SK-N-SH treated with all-trans-retinoic acid at 6 μM for 48 hours (cell line): ENCODE data around the gene QRICH2.

Experiments
- ATAC-seq: fragments of 200-7000 bp; cut with Tn5 transposase; 3 replicates; pipeline ENCODE4 v1.9.1; 2020; ENCODE audit warnings: mild to moderate bottlenecking, moderate library complexity
- ARNTL ChIP-seq: fragments of 450-650 bp; formaldehyde crosslinking; IDR thresholded peaks from 2 replicates; pipeline ENCODE4 v1.5.0; 2020; ENCODE audit warnings: low read depth, mild to moderate bottlenecking, moderate library complexity, borderline replicate concordance
- BACH2 ChIP-seq: fragments of 250-450 bp; sonication (Bioruptor Pico); IDR thresholded peaks from 2 replicates; pipeline ENCODE4 v1.9.0; 2021; ENCODE audit warnings: mild to moderate bottlenecking, borderline replicate concordance
- CSDC2 ChIP-seq: fragments of 250-450 bp; sonication (Bioruptor Pico); IDR thresholded peaks from 2 replicates; pipeline ENCODE4 v1.5.0; 2020; ENCODE audit warnings: mild to moderate bottlenecking, moderate library complexity
- ESRRG ChIP-seq: fragments of 250-450 bp; sonication (Bioruptor Pico); IDR thresholded peaks from 2 replicates; pipeline ENCODE4 v1.6.1; 2021; ENCODE audit warnings: mild to moderate bottlenecking
- GLIS3 ChIP-seq: fragments of 250-450 bp; sonication (Bioruptor Pico); IDR thresholded peaks from 2 replicates; pipeline ENCODE4 v1.5.0; 2020; ENCODE audit warnings: mild to moderate bottlenecking, moderate library complexity
- ISL1 ChIP-seq: fragments of 250-450 bp; sonication (Bioruptor Pico); IDR thresholded peaks from 2 replicates; pipeline ENCODE4 v2.1.2; 2022; ENCODE audit warnings: mild to moderate bottlenecking, moderate library complexity
- OSR1 ChIP-seq: fragments of 250-450 bp; sonication (Bioruptor Pico); IDR thresholded peaks from 2 replicates; pipeline ENCODE4 v1.8.0; 2022; ENCODE audit warnings: moderate library complexity, mild to moderate bottlenecking, inconsistent platforms
- RARB ChIP-seq: fragments of 250-450 bp; sonication (Bioruptor Pico); IDR thresholded peaks from 2 replicates; pipeline ENCODE4 v1.8.0; 2021; ENCODE audit warnings: mild to moderate bottlenecking, moderate library complexity
- SNAI2 ChIP-seq: fragments of 250-450 bp; sonication (Bioruptor Pico); IDR thresholded peaks from 2 replicates; pipeline ENCODE4 v1.5.0; 2020; ENCODE audit warnings: mild to moderate bottlenecking, moderate library complexity
- TCF4 ChIP-seq: fragments of 250-450 bp; sonication (Bioruptor Pico); IDR thresholded peaks from 2 replicates; pipeline ENCODE4 v1.8.0; 2021; ENCODE audit warnings: mild to moderate bottlenecking, moderate library complexity, borderline replicate concordance
- TOX ChIP-seq: fragments of 250-450 bp; sonication (Bioruptor Pico); IDR thresholded peaks from 2 replicates; pipeline ENCODE4 v1.8.0; 2021; ENCODE audit warnings: mild to moderate bottlenecking, moderate library complexity, borderline replicate concordance
- ZC3H10 ChIP-seq: fragments of 250-450 bp; sonication (Bioruptor Pico); IDR thresholded peaks from 2 replicates; pipeline ENCODE4 v1.5.1; 2021; ENCODE audit warnings: mild to moderate bottlenecking, moderate library complexity
- ZFP3 ChIP-seq: fragments of 250-450 bp; sonication (Bioruptor Pico); IDR thresholded peaks from 2 replicates; pipeline ENCODE4 v1.5.0; 2020; ENCODE audit warnings: mild to moderate bottlenecking, moderate library complexity
- ZFP30 ChIP-seq: fragments of 450-650 bp; formaldehyde crosslinking; IDR thresholded peaks from 2 replicates; pipeline ENCODE4 v1.5.0; 2022; ENCODE audit warnings: mild to moderate bottlenecking, moderate library complexity
- ZNF565 ChIP-seq: fragments of 450-650 bp; formaldehyde crosslinking; conservative IDR thresholded peaks from 2 replicates; pipeline ENCODE4 v1.5.0; 2020; ENCODE audit warnings: low read depth, mild to moderate bottlenecking, moderate library complexity
- ZNF70 ChIP-seq: fragments of 450-650 bp; formaldehyde crosslinking; IDR thresholded peaks from 2 replicates; pipeline ENCODE4 v1.5.0; 2020; ENCODE audit warnings: mild to moderate bottlenecking, moderate library complexity
- ZNF8 ChIP-seq: fragments of 450-650 bp; formaldehyde crosslinking; IDR thresholded peaks from 2 replicates; pipeline ENCODE4 v1.5.0; 2020; ENCODE audit warnings: mild to moderate bottlenecking, moderate library complexity
- TF ChIP-seq, protein P1 (sequence below): fragments of 250-450 bp; sonication (Bioruptor Pico); IDR thresholded peaks from 2 replicates; pipeline ENCODE4 v1.8.0; 2020; ENCODE audit warnings: mild to moderate bottlenecking, moderate library complexity, borderline replicate concordance
- TF ChIP-seq, protein P2 (sequence below): fragments of 250-450 bp; sonication (Bioruptor Pico); IDR thresholded peaks from 2 replicates; pipeline ENCODE4 v1.5.0; 2020; ENCODE audit warnings: mild to moderate bottlenecking, moderate library complexity
- TF ChIP-seq, protein P3 (sequence below): fragments of 250-450 bp; sonication (Bioruptor Pico); IDR thresholded peaks from 2 replicates; pipeline ENCODE4 v1.8.0; 2021; ENCODE audit warnings: low read depth, mild to moderate bottlenecking, moderate library complexity, borderline replicate concordance
- TF ChIP-seq, protein P4 (sequence below): fragments of 250-450 bp; sonication (Bioruptor Pico); IDR thresholded peaks from 2 replicates; pipeline ENCODE4 v1.5.1; 2021; ENCODE audit warnings: mild to moderate bottlenecking, moderate library complexity
- TF ChIP-seq, protein P5 (sequence below): fragments of 250-450 bp; sonication (Bioruptor Pico); IDR thresholded peaks from 2 replicates; pipeline ENCODE4 v1.5.1; 2020; ENCODE audit warnings: low read depth, mild to moderate bottlenecking, moderate library complexity

Gene QRICH2

DNA sequence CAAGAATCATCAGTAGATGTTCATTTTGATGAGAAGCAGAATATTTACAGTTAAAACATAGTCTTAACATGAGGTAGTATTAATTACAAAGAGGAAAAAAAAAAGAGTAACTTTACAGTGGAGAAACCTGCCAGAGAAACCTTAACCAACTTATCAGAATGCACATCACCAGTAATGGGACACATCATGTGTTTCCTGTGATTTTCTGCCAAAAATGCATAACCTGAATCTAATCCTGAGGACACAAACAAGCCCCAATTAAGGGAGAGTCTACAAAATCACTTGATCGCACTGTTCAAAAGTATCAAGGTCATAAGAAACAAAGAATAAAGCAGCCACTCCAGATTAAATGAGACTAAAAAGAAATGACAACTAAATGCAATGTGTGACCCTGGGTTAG lies 18.2 kb upstream of the QRICH2 start:
- TF ChIP-seq GLIS3 (no peak), ZNF8 (CRISPR knock-in tag) (no peak), CSDC2 (CRISPR knock-in tag) (no peak)
- TF ChIP-seq, protein P1, sequence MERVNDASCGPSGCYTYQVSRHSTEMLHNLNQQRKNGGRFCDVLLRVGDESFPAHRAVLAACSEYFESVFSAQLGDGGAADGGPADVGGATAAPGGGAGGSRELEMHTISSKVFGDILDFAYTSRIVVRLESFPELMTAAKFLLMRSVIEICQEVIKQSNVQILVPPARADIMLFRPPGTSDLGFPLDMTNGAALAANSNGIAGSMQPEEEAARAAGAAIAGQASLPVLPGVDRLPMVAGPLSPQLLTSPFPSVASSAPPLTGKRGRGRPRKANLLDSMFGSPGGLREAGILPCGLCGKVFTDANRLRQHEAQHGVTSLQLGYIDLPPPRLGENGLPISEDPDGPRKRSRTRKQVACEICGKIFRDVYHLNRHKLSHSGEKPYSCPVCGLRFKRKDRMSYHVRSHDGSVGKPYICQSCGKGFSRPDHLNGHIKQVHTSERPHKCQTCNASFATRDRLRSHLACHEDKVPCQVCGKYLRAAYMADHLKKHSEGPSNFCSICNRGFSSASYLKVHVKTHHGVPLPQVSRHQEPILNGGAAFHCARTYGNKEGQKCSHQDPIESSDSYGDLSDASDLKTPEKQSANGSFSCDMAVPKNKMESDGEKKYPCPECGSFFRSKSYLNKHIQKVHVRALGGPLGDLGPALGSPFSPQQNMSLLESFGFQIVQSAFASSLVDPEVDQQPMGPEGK (CRISPR knock-in tag): no peak
- ATAC-seq: peak; percentile 24; the same call in 1 of the 3 replicates

DNA sequence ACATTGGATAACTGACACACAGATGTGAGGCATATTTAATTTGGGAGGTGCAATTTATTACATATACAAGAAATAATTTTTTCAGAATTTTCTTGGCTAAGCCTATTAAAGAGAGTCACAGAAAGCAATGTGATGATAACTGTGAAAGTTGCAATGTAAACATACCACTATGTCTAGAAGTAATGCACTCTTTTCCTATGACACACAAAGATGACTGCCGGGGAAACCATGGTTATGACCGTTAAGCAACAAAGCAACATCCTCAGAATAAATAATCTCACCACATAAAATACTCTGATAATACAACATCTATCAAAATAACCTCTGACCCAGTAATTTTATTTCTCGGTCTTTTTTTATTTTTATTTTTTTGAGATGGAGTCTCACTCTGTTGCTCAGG lies 10.5 kb upstream of the QRICH2 start:
- TF ChIP-seq ZFP3 (CRISPR knock-in tag): no peak
- no peak for TF ChIP-seq TOX (CRISPR knock-in tag)
- no peak for TF ChIP-seq ISL1 (CRISPR knock-in tag)
- TF ChIP-seq ARNTL (CRISPR knock-in tag): no peak
- no peak for TF ChIP-seq ZC3H10
- TF ChIP-seq, protein P2, sequence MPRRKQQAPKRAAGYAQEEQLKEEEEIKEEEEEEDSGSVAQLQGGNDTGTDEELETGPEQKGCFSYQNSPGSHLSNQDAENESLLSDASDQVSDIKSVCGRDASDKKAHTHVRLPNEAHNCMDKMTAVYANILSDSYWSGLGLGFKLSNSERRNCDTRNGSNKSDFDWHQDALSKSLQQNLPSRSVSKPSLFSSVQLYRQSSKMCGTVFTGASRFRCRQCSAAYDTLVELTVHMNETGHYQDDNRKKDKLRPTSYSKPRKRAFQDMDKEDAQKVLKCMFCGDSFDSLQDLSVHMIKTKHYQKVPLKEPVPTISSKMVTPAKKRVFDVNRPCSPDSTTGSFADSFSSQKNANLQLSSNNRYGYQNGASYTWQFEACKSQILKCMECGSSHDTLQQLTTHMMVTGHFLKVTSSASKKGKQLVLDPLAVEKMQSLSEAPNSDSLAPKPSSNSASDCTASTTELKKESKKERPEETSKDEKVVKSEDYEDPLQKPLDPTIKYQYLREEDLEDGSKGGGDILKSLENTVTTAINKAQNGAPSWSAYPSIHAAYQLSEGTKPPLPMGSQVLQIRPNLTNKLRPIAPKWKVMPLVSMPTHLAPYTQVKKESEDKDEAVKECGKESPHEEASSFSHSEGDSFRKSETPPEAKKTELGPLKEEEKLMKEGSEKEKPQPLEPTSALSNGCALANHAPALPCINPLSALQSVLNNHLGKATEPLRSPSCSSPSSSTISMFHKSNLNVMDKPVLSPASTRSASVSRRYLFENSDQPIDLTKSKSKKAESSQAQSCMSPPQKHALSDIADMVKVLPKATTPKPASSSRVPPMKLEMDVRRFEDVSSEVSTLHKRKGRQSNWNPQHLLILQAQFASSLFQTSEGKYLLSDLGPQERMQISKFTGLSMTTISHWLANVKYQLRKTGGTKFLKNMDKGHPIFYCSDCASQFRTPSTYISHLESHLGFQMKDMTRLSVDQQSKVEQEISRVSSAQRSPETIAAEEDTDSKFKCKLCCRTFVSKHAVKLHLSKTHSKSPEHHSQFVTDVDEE: no peak
- TF ChIP-seq OSR1 (CRISPR knock-in tag): no peak
- no peak for TF ChIP-seq ZNF70 (CRISPR knock-in tag)
- TF ChIP-seq, protein P3, sequence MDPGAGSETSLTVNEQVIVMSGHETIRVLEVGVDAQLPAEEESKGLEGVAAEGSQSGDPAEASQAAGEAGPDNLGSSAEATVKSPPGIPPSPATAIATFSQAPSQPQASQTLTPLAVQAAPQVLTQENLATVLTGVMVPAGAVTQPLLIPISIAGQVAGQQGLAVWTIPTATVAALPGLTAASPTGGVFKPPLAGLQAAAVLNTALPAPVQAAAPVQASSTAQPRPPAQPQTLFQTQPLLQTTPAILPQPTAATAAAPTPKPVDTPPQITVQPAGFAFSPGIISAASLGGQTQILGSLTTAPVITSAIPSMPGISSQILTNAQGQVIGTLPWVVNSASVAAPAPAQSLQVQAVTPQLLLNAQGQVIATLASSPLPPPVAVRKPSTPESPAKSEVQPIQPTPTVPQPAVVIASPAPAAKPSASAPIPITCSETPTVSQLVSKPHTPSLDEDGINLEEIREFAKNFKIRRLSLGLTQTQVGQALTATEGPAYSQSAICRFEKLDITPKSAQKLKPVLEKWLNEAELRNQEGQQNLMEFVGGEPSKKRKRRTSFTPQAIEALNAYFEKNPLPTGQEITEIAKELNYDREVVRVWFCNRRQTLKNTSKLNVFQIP (CRISPR knock-in tag): no peak
- TF ChIP-seq ZNF8 (CRISPR knock-in tag): no peak
- TF ChIP-seq ZFP30 (CRISPR knock-in tag): no peak
- no peak for TF ChIP-seq GLIS3
- no peak for TF ChIP-seq ZNF565
- TF ChIP-seq CSDC2 (CRISPR knock-in tag): no peak
- TF ChIP-seq BACH2 (CRISPR knock-in tag): no peak
- no peak for TF ChIP-seq RARB (CRISPR knock-in tag)
- no peak for TF ChIP-seq ESRRG (CRISPR knock-in tag)
- ATAC-seq: no peak

DNA sequence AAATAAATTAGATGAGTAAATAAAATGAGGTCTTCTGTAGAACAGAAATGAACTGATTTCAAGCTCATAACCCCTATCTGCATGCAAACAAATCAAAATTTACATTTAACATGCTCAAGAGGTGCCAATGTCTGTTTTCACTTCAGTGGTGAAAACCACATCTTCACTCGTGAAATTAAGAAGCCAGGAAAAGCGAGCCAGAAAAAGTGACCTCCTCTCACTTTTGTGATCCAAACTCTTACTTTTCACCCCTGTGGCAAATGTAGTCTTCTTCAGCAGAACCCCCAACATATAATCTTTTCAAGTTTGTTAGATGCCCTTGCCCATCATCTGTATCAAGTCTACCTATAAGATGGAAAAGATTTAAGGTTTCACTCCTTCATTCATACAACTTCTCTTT lies 9.5 kb upstream of the QRICH2 start:
- ATAC-seq: no peak
- TF ChIP-seq, protein P2: no peak
- TF ChIP-seq, protein P4, sequence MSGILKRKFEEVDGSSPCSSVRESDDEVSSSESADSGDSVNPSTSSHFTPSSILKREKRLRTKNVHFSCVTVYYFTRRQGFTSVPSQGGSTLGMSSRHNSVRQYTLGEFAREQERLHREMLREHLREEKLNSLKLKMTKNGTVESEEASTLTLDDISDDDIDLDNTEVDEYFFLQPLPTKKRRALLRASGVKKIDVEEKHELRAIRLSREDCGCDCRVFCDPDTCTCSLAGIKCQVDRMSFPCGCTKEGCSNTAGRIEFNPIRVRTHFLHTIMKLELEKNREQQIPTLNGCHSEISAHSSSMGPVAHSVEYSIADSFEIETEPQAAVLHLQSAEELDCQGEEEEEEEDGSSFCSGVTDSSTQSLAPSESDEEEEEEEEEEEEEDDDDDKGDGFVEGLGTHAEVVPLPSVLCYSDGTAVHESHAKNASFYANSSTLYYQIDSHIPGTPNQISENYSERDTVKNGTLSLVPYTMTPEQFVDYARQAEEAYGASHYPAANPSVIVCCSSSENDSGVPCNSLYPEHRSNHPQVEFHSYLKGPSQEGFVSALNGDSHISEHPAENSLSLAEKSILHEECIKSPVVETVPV: no peak
- TF ChIP-seq GLIS3: no peak
- TF ChIP-seq ISL1 (CRISPR knock-in tag): no peak
- no peak for TF ChIP-seq TCF4
- TF ChIP-seq, protein P5, sequence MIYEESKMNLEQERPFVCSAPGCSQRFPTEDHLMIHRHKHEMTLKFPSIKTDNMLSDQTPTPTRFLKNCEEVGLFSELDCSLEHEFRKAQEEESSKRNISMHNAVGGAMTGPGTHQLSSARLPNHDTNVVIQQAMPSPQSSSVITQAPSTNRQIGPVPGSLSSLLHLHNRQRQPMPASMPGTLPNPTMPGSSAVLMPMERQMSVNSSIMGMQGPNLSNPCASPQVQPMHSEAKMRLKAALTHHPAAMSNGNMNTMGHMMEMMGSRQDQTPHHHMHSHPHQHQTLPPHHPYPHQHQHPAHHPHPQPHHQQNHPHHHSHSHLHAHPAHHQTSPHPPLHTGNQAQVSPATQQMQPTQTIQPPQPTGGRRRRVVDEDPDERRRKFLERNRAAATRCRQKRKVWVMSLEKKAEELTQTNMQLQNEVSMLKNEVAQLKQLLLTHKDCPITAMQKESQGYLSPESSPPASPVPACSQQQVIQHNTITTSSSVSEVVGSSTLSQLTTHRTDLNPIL (CRISPR knock-in tag): no peak
- no peak for TF ChIP-seq ESRRG (CRISPR knock-in tag)
- no peak for TF ChIP-seq OSR1 (CRISPR knock-in tag)
- TF ChIP-seq, protein P1 (CRISPR knock-in tag): no peak
- no peak for TF ChIP-seq ARNTL (CRISPR knock-in tag)
- no peak for TF ChIP-seq TOX (CRISPR knock-in tag)
- TF ChIP-seq ZFP30 (CRISPR knock-in tag): no peak
- TF ChIP-seq, protein P3 (CRISPR knock-in tag): no peak
- TF ChIP-seq SNAI2 (CRISPR knock-in tag): no peak
- TF ChIP-seq ZFP3 (CRISPR knock-in tag): no peak
- TF ChIP-seq RARB (CRISPR knock-in tag): no peak
